ENCODE results near the gene CACNA2D4.

Gene CACNA2D4

DNA sequence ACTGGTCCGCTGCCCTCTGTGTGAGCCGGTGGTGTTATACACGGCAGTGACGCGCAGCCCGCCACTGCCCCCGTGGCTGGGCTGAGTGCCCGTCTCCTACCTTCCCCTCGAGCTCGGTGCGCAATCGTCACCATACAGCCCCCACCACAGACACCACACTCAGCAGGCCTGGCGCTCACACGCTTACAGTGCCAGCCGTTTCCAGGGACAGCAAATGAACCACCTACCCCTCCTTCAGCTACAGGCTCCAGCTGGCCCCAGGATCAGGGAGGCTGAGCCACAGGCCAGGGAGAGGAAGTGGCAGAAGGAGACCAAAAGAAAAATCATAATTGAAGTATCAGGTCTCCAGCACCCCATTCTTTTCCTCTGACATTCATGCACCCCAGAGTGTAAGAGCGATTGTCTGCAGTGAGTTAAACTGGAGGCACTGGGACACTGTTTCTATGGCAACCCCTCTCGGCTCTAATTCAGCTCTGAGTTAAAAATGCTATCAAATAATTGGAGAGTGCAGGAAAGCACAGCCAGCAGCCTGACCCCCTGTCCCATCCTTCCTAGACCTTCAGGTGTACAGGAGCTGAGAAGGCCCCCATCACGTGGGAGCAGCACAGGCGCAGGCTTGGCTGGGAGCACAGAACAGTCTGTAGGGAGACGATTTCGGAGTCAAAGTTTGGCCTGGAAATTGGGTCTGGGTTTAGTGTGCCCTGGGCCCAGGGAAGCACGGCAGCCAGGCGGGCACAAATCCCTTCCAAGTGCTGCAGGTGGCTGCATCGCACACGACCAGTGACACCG, 80.1 kb downstream of the CACNA2D4 start:
- peak overlapping the region; percentile 87 for H3K9ac ChIP-seq

DNA sequence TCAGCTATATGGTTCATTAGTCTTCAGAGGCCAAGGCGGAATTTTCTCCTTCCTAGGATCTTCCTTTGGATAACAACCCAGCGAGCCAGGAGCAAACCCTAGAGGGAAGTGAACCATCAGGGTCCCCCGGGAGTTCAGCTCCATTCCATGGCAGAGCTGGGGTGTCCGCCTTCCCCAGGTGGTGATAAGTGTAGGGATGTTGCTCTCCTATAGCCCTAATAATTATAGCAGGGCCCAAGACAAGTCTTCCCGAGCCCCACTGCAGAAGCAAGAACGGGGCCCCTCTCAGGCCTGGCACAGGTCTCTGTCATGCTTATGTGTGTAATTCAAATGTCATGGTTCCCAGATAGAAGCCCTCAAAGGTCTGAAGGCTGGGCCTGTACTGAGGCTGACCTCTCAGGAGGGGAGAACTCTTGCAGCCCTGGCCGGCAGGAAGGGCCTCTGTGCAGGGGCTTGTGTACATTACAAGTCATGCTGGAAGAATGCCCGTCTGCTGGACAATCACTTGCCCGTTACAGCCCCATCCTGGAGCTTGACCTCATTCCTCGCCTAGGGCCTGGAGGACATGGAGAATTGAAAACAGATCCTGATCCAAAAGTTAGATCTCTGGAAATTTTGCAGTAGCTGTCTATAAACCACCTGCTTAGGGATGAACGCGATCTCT, 80.8 kb downstream of the CACNA2D4 start:
- H3K9ac ChIP-seq = peak overlapping the region; percentile 87
- peak overlapping the region; percentile 98 for H3K27ac ChIP-seq
- H4K20me1 ChIP-seq = no peaks in the 10 kb centered on the region
- H3K27me3 ChIP-seq = no peaks in the 10 kb centered on the region
- peak overlapping the region; percentile 93 for H3K4me2 ChIP-seq
- TF ChIP-seq Cebpa-rat (IDR thresholded peaks at IDR 0.05) = no peak
- peaks cover 18% of the 10 kb centered on the region for H3K36me3 ChIP-seq
- H3K4me3 ChIP-seq = peak overlapping the region; percentile 62
- H3K9me3 ChIP-seq = no peaks in the 10 kb centered on the region
- peaks cover 97% of the 10 kb centered on the region for H3K4me1 ChIP-seq

More for the DNA sequence above, 80.1 kb downstream of the CACNA2D4 start:
- H3K9me3 ChIP-seq = no peaks in the 10 kb centered on the region
- H3K27me3 ChIP-seq = no peaks in the 10 kb centered on the region
- H3K27ac ChIP-seq = peak overlapping the region; percentile 98
- H3K4me3 ChIP-seq = peak overlapping the region; percentile 62
- peaks cover 14% of the 10 kb centered on the region for H3K36me3 ChIP-seq
- peaks cover 97% of the 10 kb centered on the region for H3K4me1 ChIP-seq
- peak overlapping the region; percentile 93 for H3K4me2 ChIP-seq
- TF ChIP-seq Cebpa-rat (IDR thresholded peaks at IDR 0.05) = no peak
- no peaks in the 10 kb centered on the region for H4K20me1 ChIP-seq

DNA sequence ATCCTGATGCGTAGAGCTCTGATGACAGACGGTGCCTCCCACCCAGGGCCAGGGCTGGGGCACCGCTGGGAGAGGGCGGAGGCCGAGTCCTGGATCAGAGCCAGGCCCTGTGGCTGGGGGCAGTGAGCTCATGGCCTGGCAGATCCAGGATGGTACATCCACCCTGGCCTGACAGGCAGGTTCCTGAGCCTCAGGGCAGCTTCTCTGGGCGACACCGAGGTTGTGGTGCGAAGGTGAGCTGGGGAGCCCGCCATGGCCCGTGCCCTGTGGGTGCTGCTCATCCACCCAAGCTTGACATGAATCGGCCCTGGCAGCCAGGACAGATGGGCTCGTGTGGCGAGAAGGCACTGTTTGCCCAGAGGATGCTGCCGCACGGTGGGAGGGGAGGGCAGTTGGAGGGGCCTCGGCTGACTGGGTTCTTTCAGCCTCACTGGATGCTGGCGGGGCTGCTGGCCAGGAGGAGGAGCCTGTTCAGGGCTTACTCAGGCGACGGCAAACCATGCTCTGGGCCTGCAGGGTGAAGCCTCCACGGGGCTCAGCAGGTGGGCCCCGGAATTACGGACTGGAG, 81.5 kb downstream of the CACNA2D4 start:
- Histone ChIP-seq H3K4me2 (peak overlapping the region; percentile 93), H3K4me3 (peak overlapping the region; percentile 62), H3K36me3 (peaks cover 23% of the 10 kb centered on the region), H4K20me1 (no peaks in the 10 kb centered on the region), H3K4me1 (peaks cover 97% of the 10 kb centered on the region), H3K27ac (peak overlapping the region; percentile 98), H3K9me3 (no peaks in the 10 kb centered on the region), H3K9ac (peak overlapping the region; percentile 87), H3K27me3 (no peaks in the 10 kb centered on the region)
- no peak for TF ChIP-seq Cebpa-rat (IDR thresholded peaks at IDR 0.05)

DNA sequence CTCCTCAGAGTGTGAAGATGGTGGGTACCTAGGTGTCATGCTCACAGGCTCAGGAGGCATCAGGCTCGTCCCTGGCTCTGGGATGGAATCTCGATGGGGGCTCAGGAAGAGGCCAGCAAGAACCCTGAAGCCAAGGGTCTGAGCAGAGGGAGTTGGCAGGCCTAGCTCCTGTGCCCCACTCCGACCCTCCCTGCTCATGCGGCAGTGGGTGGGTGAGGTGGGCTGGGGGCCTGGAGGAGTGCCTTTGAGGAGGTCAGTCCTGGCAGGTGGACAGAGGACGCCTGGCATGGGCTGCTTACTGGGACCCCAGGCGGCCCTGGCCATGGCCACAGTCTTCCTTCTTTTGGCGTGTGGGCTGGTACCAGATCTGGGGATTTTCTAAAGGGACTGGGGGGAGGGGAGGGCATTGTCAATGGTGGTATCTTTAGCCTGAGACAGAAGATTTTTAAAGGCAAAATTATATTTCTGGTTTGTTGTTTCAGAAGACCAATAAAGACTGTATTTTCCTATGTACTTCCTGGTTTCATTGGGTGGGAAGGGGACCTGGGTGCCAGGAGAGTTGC, 82.1 kb downstream of the CACNA2D4 start:
- Histone ChIP-seq H3K36me3 (peaks cover 24% of the 10 kb centered on the region), H3K27me3 (no peaks in the 10 kb centered on the region), H3K9ac (peak overlapping the region; percentile 87), H3K4me1 (peaks cover 97% of the 10 kb centered on the region), H3K9me3 (no peaks in the 10 kb centered on the region), H3K27ac (peak overlapping the region; percentile 98), H3K4me2 (peak overlapping the region; percentile 93), H3K4me3 (peak overlapping the region; percentile 62; the same call in 1 of the 2 replicates), H4K20me1 (no peaks in the 10 kb centered on the region)
- TF ChIP-seq Cebpa-rat (IDR thresholded peaks at IDR 0.05) = no peak

- H3K27me3 ChIP-seq = no peaks in the 10 kb centered on the region
- H3K9me3 ChIP-seq = no peaks in the 10 kb centered on the region
- peak overlapping the region; percentile 93 for H3K4me2 ChIP-seq
- peaks cover 97% of the 10 kb centered on the region for H3K4me1 ChIP-seq
- TF ChIP-seq Cebpa-rat (IDR thresholded peaks at IDR 0.05) = peak; percentile 96
- H3K4me3 ChIP-seq = peak overlapping the region; percentile 20
- H3K27ac ChIP-seq = peak overlapping the region; percentile 98
- H3K36me3 ChIP-seq = peaks cover 29% of the 10 kb centered on the region
- H4K20me1 ChIP-seq = no peaks in the 10 kb centered on the region
- peak overlapping the region; percentile 87 for H3K9ac ChIP-seq
These were observed 83.0 kb downstream of the CACNA2D4 start for GRCh38 chr12:1835211-1836131.

DNA sequence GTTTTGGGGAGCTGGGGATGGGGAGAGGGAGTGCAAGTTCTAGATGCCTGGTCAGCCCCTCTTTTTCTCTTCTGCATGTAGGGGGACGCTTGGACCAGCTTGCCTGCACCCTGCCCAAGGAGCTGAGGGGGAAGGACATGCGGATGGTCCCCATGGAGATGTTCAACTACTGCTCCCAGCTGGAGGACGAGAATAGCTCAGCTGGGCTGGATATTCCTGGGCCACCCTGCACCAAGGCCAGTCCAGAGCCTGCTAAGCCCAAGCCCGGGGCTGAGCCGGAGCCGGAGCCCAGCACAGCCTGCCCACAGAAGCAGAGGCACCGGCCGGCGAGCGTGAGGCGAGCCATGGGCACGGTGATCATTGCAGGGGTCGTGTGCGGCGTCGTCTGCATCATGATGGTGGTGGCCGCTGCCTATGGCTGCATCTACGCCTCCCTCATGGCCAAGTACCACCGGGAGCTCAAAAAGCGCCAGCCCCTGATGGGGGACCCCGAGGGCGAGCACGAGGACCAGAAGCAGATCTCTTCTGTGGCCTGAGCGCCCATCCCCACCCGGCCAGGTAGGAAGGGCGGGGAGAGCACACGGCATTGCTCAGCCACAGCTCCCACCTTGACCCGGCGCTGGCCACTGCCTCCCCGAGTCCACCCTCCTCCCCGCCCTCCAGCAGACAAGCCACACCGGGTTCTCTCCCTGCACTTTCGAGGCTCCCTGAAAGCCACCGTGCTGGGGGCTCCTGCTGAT, 84.1 kb downstream of the CACNA2D4 start:
- Histone ChIP-seq H3K36me3 (peaks cover 29% of the 10 kb centered on the region), H3K9me3 (no peaks in the 10 kb centered on the region), H3K4me1 (peaks cover 100% of the 10 kb centered on the region), H3K27me3 (no peaks in the 10 kb centered on the region), H3K4me3 (no peak overlapping the region; the same call in 1 of the 2 replicates), H3K9ac (peak overlapping the region; percentile 87), H4K20me1 (no peaks in the 10 kb centered on the region), H3K4me2 (peak overlapping the region; percentile 93), H3K27ac (peak overlapping the region; percentile 98)
- TF ChIP-seq Cebpa-rat (IDR thresholded peaks at IDR 0.05) = no peak

DNA sequence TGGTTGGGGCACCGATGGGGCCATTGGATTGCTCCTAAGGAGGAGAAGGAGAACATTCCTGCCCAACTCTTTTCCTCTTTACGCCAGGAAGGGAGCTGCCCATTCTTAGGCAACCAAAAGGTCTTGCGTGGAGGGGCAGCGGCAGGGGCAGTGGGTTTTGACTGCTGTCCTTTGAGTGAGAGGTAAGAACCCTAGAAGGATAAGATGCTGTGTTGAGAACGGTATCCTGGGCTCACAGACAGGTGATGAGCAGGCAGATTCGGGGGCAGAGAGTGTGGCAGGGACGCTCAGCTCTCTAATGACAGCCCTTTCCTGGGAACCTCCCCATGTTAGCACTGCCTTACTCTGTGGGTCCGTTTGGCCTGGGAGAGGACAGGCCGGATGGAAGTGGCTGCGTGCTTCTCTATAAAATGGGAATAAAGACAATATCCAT, 84.8 kb downstream of the CACNA2D4 start:
- H3K4me2 ChIP-seq = peak overlapping the region; percentile 93
- no peaks in the 10 kb centered on the region for H3K9me3 ChIP-seq
- H3K9ac ChIP-seq = no peak overlapping the region
- H3K36me3 ChIP-seq = peaks cover 29% of the 10 kb centered on the region
- no peak for TF ChIP-seq Cebpa-rat (IDR thresholded peaks at IDR 0.05)
- H3K4me3 ChIP-seq = no peak overlapping the region
- no peaks in the 10 kb centered on the region for H3K27me3 ChIP-seq
- peak overlapping the region; percentile 98 for H3K27ac ChIP-seq
- peaks cover 100% of the 10 kb centered on the region for H3K4me1 ChIP-seq
- H4K20me1 ChIP-seq = no peaks in the 10 kb centered on the region

DNA sequence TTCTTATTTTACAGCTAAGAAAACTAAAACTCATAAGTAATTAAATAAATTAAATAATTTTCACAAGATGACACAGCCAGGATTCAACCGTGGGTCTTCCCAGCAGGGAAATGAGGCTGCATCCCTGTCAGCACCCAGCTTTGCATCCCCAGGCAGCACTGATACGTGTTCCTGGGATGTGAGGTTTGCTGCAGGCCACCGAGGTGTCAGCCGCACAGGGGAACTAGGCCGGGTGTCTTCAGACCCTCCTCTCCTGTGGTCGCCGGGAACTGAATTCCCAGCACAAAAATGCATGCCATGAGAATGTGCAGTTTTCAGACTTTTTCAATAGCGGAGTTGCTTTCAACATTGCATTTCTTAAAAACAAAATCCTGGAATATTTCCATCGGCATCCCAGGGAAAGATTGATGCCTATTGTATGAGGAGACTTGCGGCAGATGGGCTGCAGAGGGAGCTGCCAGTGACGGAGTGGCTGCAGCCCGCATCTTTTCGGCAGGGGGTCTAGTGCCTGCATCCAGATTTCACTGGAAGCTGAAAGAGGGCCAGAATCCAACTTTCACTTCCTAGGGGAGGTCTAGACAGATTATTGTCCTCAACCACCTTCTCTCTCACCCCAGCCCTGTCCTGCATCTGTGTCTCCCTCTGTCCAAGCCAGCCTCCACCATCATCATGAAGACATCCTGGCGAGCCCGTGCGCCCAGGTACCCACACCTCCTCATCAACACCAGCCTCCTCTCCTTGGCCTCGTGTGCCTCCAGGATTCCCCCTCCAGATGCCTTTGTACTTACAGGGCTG, 85.5 kb downstream of the CACNA2D4 start:
- H4K20me1 ChIP-seq = no peaks in the 10 kb centered on the region
- no peak for TF ChIP-seq Cebpa-rat (IDR thresholded peaks at IDR 0.05)
- H3K9ac ChIP-seq = no peak overlapping the region
- H3K9me3 ChIP-seq = no peaks in the 10 kb centered on the region
- peaks cover 100% of the 10 kb centered on the region for H3K4me1 ChIP-seq
- no peaks in the 10 kb centered on the region for H3K27me3 ChIP-seq
- peaks cover 33% of the 10 kb centered on the region for H3K36me3 ChIP-seq
- H3K4me3 ChIP-seq = no peak overlapping the region
- H3K4me2 ChIP-seq = peak overlapping the region; percentile 93; the same call in 1 of the 2 replicates
- H3K27ac ChIP-seq = peak overlapping the region; percentile 98
